ENCODE measurements around the gene IKBKG. TPM values are rescaled to one million over a fixed set of nuclear protein-coding genes. Genes with fewer than 3 reads are reported as not detected.

The IKBKG gene
- total RNA-seq, 1 donor from 2014 or later = 11.8 TPM

- TF ChIP-seq POLR2AphosphoS5 (IDR thresholded peaks at IDR 0.05; ENCODE audit: insufficient read depth in 1 of 2, low read depth in 1 of 2) = no peak
- TF ChIP-seq POLR2A (IDR thresholded peaks at IDR 0.05) = no peak
- TF ChIP-seq, protein P1, sequence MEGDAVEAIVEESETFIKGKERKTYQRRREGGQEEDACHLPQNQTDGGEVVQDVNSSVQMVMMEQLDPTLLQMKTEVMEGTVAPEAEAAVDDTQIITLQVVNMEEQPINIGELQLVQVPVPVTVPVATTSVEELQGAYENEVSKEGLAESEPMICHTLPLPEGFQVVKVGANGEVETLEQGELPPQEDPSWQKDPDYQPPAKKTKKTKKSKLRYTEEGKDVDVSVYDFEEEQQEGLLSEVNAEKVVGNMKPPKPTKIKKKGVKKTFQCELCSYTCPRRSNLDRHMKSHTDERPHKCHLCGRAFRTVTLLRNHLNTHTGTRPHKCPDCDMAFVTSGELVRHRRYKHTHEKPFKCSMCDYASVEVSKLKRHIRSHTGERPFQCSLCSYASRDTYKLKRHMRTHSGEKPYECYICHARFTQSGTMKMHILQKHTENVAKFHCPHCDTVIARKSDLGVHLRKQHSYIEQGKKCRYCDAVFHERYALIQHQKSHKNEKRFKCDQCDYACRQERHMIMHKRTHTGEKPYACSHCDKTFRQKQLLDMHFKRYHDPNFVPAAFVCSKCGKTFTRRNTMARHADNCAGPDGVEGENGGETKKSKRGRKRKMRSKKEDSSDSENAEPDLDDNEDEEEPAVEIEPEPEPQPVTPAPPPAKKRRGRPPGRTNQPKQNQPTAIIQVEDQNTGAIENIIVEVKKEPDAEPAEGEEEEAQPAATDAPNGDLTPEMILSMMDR (IDR thresholded peaks at IDR 0.05) = no peak
- intact Hi-C loops (cut with DNase I) = no loop called here
- no peaks in the 10 kb centered on the region for H3K4me1 ChIP-seq
- H3K27me3 ChIP-seq = no peaks in the 10 kb centered on the region
- DNase-seq (ENCODE audit: extremely low spot score in 2 of 2) = no peak
- H3K4me3 ChIP-seq = no peak overlapping the region
- no peak overlapping the region for H3K27ac ChIP-seq
- H3K36me3 ChIP-seq = peaks cover 0 to 7% of the 10 kb centered on the region in 2 donors
- H3K9me3 ChIP-seq = no peaks in the 10 kb centered on the region
Observed at GRCh38 chrX:154512879-154513553, 34.4 kb upstream of the IKBKG start.

- H3K4me3 ChIP-seq = no peak overlapping the region
Observed at GRCh38 chrX:154513716-154514115, 33.7 kb upstream of the IKBKG start.

GRCh38 chrX:154515090-154515965 is 32.1 kb upstream of the IKBKG start:
- Histone ChIP-seq H3K36me3 (no peaks in the 10 kb centered on the region), H3K4me1 (no peaks in the 10 kb centered on the region), H3K27me3 (no peaks in the 10 kb centered on the region), H3K27ac (peak overlapping the region; percentile 82), H3K9me3 (no peaks in the 10 kb centered on the region), H3K4me3 (peak overlapping the region; percentile 50 to 62)
- intact Hi-C loops (cut with DNase I) = loop anchor here (5.0 kb wide), 1 partner anchor 38 kb away; the partner anchor contains the start of gene LAGE3
- TF ChIP-seq POLR2A (IDR thresholded peaks at IDR 0.05) (no peak), POLR2AphosphoS5 (IDR thresholded peaks at IDR 0.05; ENCODE audit: insufficient read depth in 1 of 2, low read depth in 1 of 2) (no peak)
- TF ChIP-seq, protein P1 (IDR thresholded peaks at IDR 0.05) = no peak
- no peak for DNase-seq (ENCODE audit: extremely low spot score in 2 of 2)

More at GRCh38 chrX:154513716-154514115, 33.7 kb upstream of the IKBKG start:
- peaks cover 0 to 1% of the 10 kb centered on the region in 2 donors for H3K36me3 ChIP-seq
- no peaks in the 10 kb centered on the region for H3K27me3 ChIP-seq
- no peak overlapping the region for H3K27ac ChIP-seq
- no peaks in the 10 kb centered on the region for H3K9me3 ChIP-seq
- no peak for DNase-seq (ENCODE audit: extremely low spot score in 2 of 2)
- no peaks in the 10 kb centered on the region for H3K4me1 ChIP-seq
- intact Hi-C loops (cut with DNase I) = no loop called here
- TF ChIP-seq POLR2A (IDR thresholded peaks at IDR 0.05) = no peak
- TF ChIP-seq, protein P1 (IDR thresholded peaks at IDR 0.05) = no peak
- no peak for TF ChIP-seq POLR2AphosphoS5 (IDR thresholded peaks at IDR 0.05; ENCODE audit: insufficient read depth in 1 of 2, low read depth in 1 of 2)

DNA sequence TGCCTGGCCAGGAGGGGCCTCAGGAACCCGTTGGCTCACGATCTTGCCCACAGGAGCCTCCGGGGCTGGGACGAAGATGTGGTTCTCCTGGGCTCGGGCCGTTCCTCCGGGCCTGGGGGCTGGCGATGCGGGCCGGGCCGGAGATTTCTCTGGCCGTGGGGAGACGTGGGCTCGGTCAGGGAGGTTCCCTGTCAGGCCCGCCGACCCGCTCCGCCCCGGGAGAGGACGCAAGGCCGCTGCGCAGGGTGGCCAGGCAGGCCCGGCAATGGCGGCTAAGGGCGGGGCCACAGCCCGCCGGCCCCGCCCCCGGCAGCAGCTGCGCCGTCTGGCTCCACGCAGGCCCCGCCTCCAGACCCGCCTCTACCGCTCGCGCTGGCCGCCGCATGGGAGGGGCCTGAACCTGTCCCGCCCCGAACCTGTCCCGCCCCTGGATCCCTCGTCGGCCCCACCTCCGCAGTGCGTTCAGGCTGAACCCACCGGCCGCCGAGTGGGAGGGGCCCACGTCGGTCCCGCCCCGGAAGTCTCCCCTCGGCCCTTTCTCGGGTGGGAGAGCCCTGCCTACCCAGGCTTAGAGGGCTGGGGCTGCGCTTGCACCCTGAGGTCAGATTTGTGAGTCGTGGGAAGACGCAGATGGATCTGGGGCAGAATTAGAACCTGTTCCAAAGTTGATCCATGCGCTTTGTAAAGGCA is 31.3 kb upstream of the IKBKG start, which contains the start of gene FAM3A:
FAM3A (minus strand) TSS at position 267 of the 690 bp plus-strand sequence. CDS start 460 bp downstream, outside the sequence.
- Histone ChIP-seq H3K4me3 (peak within 1 kb of the TSS; percentile 50 to 62), H3K27ac (peak within 1 kb of the TSS; percentile 82), H3K9me3 (no peaks in the 10 kb centered on the region), H3K36me3 (no peaks in the 10 kb centered on the region), H3K27me3 (no peaks in the 10 kb centered on the region), H3K4me1 (no peaks in the 10 kb centered on the region)
- intact Hi-C loops (cut with DNase I) = loop anchor here (5.0 kb wide), 1 partner anchor 39 kb away; the partner anchor contains the start of gene LAGE3
- TF ChIP-seq, protein P1 (IDR thresholded peaks at IDR 0.05) = no peak
- TF ChIP-seq POLR2AphosphoS5 (IDR thresholded peaks at IDR 0.05; ENCODE audit: insufficient read depth in 1 of 2, low read depth in 1 of 2) = peak in 1 of 2 donors; percentile 89
- peak in 1 of 2 donors; percentile 87 for TF ChIP-seq POLR2A (IDR thresholded peaks at IDR 0.05)
- no peak for DNase-seq (ENCODE audit: extremely low spot score in 2 of 2)

Measured in vagina (tissue), 2 donors.